AG10803 (cell line): Measurements from ENCODE around the gene DLD.
"Not testable (repeated sequence)": the region's sequence is repeated elsewhere in the genome, so short reads cannot be mapped to it uniquely, and the experiment has no call there.

ENCODE experiments used
- DNase-seq: peaks from one replicate; pipeline ENCODE4 v3.0.0; 2010; ENCODE audit warnings: low read depth
- H3K4me3 ChIP-seq: 2 replicates; pipeline ENCODE4 v1.5.1; 2011; ENCODE audit warnings: mild to moderate bottlenecking, low read length, control low read depth
- TF ChIP-seq, protein P1 (sequence below): conservative IDR thresholded peaks from 2 replicates; pipeline ENCODE4 v1.5.1; 2011; ENCODE audit warnings: mild to moderate bottlenecking, low read length, control low read depth, inconsistent platforms

DLD gene, protein sequence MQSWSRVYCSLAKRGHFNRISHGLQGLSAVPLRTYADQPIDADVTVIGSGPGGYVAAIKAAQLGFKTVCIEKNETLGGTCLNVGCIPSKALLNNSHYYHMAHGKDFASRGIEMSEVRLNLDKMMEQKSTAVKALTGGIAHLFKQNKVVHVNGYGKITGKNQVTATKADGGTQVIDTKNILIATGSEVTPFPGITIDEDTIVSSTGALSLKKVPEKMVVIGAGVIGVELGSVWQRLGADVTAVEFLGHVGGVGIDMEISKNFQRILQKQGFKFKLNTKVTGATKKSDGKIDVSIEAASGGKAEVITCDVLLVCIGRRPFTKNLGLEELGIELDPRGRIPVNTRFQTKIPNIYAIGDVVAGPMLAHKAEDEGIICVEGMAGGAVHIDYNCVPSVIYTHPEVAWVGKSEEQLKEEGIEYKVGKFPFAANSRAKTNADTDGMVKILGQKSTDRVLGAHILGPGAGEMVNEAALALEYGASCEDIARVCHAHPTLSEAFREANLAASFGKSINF

DNA sequence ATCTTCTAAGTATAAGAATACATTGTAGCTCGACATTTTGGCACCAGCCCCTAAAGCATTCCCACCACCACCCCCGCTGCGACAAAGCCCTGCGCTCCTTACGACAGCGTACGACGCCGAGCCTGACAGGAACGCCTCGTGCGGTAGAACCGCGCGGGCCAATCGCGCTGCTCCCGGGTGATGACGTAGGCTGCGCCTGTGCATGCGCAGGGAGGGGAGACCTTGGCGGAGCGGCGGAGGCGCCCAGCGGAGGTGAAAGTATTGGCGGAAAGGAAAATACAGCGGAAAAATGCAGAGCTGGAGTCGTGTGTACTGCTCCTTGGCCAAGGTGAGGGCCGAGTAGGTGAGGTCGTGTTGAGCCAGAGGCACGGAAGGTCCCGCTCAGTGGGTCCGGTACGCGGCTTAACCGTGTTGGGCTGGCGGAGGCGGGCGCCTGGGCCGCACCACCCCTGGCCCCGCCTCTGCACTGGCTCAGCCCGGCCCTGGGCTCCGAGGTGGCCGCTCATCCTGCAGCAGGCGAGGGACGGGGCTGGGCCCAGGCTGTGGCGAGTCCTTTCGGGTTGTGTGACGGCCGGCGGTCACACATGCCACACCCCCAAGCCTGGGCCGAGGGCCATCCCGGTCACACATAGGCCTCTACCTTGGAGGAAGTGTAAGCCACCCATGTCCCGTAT lies at the start of gene DLD:
Gene DLD (plus strand): TSS at position 222 of the 674 bp plus-strand sequence. CDS start 68 bp downstream, at position 290.
- DNase-seq = peak; percentile 85
- TF ChIP-seq, protein P1, sequence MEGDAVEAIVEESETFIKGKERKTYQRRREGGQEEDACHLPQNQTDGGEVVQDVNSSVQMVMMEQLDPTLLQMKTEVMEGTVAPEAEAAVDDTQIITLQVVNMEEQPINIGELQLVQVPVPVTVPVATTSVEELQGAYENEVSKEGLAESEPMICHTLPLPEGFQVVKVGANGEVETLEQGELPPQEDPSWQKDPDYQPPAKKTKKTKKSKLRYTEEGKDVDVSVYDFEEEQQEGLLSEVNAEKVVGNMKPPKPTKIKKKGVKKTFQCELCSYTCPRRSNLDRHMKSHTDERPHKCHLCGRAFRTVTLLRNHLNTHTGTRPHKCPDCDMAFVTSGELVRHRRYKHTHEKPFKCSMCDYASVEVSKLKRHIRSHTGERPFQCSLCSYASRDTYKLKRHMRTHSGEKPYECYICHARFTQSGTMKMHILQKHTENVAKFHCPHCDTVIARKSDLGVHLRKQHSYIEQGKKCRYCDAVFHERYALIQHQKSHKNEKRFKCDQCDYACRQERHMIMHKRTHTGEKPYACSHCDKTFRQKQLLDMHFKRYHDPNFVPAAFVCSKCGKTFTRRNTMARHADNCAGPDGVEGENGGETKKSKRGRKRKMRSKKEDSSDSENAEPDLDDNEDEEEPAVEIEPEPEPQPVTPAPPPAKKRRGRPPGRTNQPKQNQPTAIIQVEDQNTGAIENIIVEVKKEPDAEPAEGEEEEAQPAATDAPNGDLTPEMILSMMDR = no peak
- H3K4me3 ChIP-seq = peak within 1 kb of the TSS; percentile 93

DNA sequence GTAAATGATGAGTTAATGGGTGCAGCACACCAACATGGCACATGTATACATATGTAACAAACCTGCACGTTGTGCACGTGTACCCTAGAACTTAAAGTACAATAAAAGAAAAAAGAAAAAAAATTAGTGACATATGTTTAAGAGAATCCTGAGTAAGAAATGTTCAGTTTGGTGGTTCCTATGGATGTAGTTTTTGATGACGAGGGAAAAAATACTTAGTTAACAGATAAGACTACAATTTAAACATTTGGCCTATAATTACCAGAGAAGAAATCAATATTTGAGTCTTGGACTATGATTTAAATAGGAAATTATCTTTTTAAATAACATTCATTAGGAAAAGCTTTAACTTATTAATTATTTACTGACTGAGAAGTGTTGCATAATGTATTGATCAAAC lies 48.8 kb upstream of the DLD start:
- no peak for DNase-seq
- H3K4me3 ChIP-seq = no peak overlapping the region
- TF ChIP-seq, protein P1 = no peak

DNA sequence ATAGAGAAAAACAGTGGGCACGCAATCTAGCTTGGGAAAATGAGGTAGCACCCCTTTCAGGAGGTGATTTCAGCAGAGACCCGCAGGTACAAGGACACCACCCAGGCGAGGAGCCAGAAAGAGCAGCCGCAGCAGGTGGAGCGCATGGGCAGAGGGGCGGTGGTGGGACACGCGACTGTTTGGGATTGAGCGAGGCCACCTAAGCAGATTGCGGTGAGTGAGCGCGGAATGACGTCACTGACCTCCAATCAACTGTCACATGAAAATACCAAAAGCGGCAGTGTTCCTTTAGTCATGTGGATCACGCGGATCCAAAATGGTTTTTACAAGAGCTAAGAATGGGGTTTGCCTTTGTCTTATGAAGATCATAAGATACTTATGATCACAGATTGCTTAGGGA lies 47.8 kb upstream of the DLD start:
- no peak for DNase-seq
- TF ChIP-seq, protein P1 = no peak
- H3K4me3 ChIP-seq = no peak overlapping the region

DNA sequence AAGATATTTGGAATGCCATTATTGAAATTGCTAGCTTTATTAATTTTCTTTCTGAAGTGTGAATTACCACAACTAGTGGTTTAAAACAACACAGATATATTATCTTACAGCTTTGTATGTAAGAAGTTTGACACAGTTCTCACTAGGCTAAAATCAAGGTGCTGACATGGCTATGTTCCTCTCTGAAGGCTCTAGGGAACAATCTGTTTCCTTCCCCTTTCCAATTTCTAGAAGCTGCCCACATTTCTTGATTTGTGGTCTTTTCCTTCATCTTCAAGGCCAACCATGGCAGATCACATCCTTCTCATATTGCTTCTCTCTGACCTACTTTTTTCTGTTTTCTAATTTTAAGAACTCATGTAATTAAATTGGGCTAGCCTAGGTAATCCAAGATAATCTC lies 44.7 kb upstream of the DLD start:
- TF ChIP-seq, protein P1 = no peak

DNA sequence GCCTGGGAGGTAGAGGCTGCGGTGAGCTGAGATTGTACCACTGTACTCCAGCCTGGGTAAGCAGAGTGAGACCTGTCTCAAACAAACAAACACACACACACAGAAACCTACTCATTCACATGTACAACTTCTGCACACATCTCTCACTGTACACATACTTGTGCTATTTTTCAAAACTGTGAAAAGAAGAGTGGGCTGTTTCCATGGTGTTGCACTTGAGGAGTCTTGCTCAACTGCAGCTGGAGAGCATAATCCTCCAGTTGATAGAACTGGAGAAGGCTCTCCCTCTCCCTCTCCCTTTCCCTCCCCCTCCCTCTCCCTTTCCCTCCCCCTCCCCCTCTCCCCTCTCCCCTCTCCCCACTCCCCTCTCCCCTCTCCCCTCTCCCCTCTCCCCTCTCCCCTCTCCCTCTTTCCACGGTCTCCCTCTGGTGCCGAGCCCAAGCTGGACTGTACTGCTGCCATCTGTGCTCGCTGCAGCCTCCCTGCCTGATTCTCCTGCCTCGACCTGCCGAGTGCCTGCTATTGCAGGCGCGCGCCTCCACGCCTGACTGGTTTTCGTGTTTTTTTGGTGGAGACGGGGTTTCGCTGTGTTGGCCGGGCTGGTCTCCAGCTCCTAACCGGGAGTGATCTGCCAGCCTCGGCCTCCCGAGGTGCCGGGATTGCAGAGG lies 43.7 kb upstream of the DLD start:
- H3K4me3 ChIP-seq = no peak overlapping the region
- TF ChIP-seq, protein P1 = no peak
- DNase-seq = no peak

More for the DNA sequence above, 44.7 kb upstream of the DLD start:
- H3K4me3 ChIP-seq = no peak overlapping the region
- DNase-seq = no peak

DNA sequence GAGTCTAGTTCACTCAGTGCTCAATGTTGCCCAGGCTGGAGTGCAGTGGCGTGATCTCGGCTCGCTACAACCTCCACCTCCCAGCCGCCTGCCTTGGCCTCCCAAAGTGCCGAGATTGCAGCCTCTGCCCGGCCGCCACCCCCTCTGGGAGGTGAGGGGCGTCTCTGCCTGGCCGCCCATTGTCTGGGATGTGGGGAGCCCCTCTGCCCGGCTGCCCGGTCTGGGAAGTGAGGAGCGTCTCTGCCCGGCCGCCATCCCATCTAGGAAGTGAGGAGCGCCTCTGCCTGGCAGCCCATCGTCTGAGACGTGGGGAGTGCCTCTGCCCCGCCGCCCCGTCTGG lies 43.2 kb upstream of the DLD start:
- H3K4me3 ChIP-seq, DNase-seq: not testable (repeated sequence)

DNA sequence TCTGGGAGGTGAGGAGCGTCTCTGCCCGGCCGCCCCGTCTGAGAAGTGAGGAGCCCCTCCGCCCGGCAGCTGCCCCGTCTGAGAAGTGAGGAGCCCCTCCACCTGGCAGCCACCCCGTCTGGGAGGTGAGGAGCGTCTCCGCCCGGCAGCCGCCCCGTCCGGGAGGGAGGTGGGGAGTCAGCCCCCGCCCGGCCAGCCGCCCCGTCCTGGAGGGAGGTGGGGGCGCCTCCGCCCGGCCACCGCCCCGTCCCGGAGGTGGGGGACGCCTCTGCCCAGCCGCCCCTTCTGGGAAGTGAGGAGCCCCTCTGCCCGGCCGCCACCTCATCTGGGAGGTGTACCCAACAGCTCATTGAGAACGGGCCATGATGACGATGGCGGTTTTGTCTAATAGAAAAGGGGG lies 42.8 kb upstream of the DLD start:
- DNase-seq, H3K4me3 ChIP-seq: not testable (repeated sequence)
